ENCODE results near the gene LAMB2. TPM values are rescaled to one million over a fixed set of nuclear protein-coding genes. Genes with fewer than 3 reads are reported as not detected.

The LAMB2 gene
- total and polyA plus RNA-seq, 10 of the 15 experiments (the other 5 are each of a cell fraction or from before 2014, with no cell fraction given), result 0.13 to 3.2 (median 0.64) TPM; not detected in 3

- no peak for TF ChIP-seq ZBTB4 (CRISPR knock-in tag; IDR thresholded peaks at IDR 0.05)
- no peak for TF ChIP-seq RELA (IDR thresholded peaks at IDR 0.05; ENCODE audit: borderline replicate concordance, partially characterized antibody)
- peak; percentile 52; the same call in 1 of the 2 replicates for TF ChIP-seq CREB1 (IDR thresholded peaks at IDR 0.05; ENCODE audit: low read depth)
- TF ChIP-seq NFYB (IDR thresholded peaks at IDR 0.05; ENCODE audit: insufficient read depth, low read depth, low read length), result peak; percentile 83
- no peak for TF ChIP-seq PBX3 (IDR thresholded peaks at IDR 0.05; ENCODE audit: insufficient replicate concordance, low read depth, low read length)
- no peak for TF ChIP-seq CUX1 (IDR thresholded peaks at IDR 0.05; ENCODE audit: insufficient replicate concordance, low read depth, low read length)
- no peak for TF ChIP-seq NFXL1 (IDR thresholded peaks at IDR 0.05; ENCODE audit: borderline replicate concordance)
- no peak for TF ChIP-seq PAX8 (IDR thresholded peaks at IDR 0.05)
These were observed 28.2 kb downstream of the LAMB2 start, which contains the start of gene QARS1 (continued) for GRCh38 chr3:49104427-49105291.
